ENCODE data around the gene TMIE.

Gene TMIE, protein sequence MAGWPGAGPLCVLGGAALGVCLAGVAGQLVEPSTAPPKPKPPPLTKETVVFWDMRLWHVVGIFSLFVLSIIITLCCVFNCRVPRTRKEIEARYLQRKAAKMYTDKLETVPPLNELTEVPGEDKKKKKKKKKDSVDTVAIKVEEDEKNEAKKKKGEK

DNA sequence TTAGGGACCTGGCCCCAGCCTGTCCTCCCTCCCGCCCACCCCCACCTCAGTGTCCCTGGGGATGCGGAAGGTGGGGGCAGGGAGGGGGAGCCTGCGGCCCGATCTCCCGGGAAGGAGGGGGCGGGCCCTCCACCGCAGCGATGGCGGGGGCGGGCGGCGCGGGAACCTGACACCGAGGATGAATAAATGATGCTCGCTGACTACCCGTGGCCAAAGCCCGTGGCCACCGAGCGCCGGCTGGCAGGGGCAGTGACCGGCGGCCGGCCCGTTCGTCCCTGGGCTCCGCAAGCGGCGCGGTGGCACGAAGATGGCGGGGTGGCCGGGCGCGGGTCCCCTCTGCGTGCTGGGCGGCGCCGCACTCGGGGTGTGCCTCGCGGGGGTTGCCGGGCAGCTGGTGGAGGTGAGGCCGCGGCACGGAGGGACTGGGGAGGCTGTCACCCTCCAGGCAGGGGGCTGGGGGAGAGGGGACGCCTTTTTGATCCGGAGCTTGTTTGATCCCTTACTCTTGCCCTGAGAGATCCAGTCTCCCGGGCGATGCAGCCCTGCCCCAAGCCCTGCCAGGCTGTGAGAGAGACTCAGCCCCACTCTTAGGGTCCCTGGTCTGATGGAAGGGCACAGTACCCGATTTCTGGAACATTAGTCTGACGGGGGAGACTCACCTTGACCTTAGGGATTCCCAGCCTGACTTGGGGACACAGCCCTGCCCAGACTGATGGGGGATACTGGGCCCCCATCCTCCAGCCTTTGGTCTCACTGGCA is at the start of gene TMIE:
Gene TMIE, plus strand, starts transcription at position 212 of the 759 bp plus-strand sequence. Its CDS starts 96 bp downstream, at position 308.
- DNase-seq (ENCODE audit: low read depth in 1 of 2, low spot score in 1 of 2): no peak

DNA sequence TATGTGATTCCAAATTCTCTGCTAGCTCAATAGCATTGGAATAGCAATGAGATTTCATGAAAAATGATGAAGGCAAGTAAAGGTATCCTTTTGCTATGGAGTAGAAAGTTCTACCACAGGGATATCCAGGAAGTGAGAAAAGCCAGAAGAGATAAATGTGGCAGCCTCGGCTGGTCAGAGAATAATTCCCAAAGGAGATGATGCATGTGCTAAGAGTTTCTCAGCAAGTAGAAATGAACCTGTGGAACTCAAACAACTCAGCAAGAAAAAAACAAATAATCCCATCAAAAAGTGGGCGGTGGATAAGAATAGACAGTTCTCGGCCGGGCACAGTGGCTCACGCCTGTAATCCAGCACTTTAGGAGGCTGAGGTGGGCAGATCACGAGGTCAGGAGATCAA is 45.9 kb upstream of the TMIE start:
- DNase-seq (ENCODE audit: low read depth in 1 of 2, low spot score in 1 of 2): no peak

DNA sequence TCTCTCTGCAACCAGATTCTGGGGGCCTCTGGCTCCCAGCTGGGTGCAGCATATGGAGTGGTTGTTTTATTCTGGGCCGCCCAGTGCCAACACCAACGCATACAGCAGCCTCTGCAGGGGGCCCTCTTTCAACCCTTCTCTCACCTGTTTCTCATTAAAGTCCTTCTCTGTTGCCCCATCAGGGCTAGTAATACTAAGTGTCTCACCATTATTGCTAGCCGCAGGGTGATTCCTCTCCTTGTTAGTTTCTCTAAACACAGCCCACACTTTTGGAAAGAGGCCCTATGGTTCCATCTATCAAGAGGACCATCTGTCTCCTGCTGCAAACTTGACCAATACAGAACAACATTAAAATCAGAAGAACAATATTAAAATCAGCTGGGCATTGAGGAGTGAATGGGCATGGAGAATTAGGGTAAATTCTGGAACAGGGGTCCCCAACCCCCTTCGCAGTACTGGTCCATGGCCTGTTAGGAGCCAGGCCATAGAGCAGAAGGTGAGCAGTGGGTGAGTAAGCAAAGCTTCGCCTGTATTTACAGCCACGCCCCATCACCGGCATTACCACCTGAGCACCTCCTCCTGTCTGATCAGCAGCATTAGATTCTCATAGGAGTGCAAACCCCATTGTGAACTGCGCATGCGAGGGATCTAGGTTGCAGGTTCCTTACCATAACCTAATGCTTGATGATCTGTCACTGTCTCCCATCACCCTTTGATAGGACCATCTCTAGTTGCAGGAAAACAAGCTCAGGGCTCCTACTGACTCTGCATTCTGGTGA is 44.2 kb upstream of the TMIE start:
- DNase-seq (ENCODE audit: low read depth in 1 of 2, low spot score in 1 of 2): no peak

DNA sequence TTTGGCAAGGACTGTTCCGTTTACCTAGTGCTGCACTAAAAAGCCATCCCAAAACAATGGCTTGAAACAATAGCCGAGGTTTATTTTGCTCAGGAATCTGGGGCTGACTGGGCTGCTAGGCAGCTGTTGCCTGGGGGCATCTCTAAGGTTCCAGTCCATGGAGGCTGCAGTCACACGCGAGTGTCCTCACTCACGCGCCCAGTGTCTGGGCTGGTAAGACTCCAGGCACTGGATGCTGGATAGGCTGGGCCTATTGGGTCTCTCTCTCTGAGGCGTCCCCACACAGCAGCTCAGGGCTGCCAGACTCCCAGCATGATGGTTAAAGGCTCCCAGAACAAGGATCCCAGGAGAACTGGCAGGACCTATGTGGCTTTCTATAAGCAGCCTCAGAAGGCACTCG is 41.9 kb upstream of the TMIE start:
- DNase-seq (ENCODE audit: low read depth in 1 of 2, low spot score in 1 of 2): no peak

DNA sequence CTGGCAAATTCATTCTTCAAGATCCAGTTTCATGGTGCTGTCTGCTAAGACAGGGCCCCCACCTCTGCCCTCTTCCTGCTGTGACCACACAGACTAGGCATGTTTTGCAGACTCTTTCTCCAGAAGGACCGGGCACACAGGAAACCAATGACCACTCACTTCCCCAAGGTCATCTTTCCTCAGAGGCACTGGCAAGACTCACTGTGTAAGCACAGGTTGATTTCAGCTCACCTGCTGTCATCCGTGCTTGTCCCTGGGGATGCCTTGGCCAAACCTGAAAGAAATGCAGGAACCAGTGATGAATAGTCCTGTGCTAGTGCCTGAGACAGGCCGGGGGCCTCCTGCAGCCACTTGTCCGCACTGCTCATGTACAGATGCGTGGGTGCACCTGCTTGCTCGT is 41.2 kb upstream of the TMIE start:
- DNase-seq (ENCODE audit: low read depth in 1 of 2, low spot score in 1 of 2): no peak

DNA sequence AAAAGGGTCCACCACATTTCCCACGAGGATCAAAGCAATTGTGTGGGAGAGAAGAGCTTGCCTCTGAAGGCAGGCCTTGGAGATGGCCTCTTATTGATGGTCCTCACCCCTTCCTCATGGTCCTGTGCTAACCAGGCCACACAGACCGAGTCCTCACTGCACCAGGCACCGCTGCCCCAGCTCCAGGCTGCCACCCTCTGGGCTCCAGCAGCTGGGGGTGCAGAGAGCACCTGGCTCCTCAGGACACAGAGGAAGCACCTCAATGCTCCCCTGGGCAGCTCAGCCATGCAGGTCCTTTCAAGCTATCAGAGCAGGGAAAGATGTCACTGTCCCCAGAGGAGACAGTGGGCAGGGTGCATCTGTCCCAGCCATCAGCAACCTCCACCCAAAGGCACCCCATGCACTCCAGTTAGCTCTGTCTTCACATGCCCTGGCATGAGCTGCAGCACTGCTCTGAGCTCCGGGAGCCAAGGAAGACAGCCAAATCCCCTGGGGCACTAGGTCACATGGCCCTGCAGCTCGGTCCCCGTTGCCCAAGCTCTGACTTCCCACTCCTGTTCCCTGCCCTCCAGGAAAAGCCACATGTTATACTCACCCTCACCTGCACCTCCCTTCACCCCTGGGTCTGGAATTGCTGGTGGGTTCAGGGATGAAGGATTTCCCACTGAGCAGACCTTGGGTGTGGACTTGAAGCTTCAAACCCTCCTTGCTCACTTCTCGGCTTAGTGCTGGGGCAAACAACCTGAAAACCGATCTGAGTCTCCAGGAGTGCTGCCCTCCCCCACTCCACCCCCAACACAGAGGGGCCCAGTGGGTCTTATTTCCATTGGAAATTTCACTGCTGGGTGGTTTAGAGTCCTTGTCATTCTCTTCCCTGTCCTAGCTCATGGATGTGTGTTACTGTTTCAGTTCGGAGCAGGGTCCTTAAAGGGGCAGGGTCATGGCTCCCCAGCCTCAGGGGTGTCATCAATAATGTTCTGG is 40.4 kb upstream of the TMIE start:
- no peak for DNase-seq (ENCODE audit: low read depth in 1 of 2, low spot score in 1 of 2)

DNA sequence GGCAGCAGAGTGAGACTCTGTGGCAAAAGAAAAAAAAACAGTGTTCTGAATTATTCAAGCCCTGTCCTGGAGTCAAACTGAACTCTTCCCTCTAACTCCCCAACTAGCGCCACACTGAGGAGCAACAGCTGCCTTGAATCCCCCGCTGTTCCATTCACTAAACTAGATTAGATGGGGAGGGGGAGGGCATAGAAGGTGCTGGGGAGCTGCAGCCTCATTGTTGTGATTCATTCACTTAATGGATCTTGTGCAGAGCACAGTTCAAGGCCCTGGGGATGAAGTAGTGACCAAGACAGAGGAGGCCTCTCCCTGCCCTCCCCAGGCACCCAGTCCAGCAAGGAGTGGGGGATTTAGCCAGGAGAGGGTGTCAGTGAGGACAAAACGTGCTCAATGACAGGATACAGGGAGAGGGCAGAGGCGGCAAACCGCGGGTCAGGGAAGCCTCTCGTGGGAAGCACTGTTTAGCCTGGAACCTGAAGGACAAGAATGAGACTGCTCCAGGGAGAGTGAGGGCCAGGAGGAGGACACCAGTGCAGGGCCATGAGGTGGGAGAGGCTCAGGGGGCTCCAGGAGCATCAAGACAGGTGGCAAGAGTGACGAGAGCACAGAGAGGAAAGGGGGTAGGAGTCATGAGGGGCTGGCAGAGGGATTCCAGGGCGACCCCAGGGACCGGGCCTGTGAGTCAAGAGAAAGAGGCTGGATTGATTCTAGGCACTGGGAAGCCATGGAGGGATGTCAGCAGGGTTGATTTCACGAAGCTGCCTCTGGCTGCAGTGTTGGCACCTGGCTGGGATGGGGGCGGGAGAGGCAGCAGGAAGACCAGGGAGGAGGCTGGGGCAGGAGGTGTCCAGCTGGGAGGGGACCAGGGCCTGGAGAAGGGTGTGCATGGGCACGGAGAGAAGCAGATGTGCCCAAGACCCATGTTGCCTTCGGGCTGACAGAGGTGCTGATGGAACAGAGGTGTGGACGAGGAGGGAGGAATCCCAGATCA is 39.1 kb upstream of the TMIE start:
- DNase-seq (ENCODE audit: low read depth in 1 of 2, low spot score in 1 of 2): no peak

DNA sequence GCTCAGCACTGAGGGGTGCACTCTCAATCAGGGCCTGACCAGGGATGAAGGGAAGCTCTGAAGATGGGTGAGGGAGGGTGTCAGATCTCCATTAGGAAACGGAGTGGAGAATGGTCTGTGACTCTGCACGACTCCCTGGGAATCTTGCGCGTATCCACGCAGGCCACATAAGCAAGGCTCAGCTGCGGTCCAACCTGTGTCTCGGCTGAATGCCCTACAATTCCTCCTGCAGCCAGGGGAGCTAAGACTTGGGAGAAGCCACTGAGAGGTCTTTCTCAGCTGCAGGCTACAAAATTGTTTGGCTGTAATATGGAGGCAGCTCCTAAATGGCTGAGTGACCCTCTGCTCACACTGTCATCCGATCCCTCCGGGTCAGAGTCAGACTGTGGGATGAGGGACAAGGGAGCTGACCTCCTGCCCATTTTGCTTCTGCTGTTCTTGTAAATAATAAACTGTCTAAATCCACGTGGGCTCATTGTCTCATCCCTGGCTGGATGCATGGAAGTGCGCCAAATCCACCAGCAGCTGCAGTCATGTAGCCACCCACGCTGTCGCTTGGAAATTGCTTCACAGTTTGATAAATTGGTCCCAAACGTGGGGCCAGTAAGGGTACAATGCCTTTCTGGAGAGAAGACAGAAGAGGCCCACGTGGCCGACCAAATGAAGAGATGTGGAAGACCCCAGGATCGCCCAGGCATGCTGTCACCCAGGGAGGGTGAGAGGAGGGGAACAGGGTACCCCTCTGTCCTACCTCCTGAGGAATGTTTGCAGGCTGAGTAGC is 38.2 kb upstream of the TMIE start:
- no peak for DNase-seq (ENCODE audit: low read depth in 1 of 2, low spot score in 1 of 2)

DNA sequence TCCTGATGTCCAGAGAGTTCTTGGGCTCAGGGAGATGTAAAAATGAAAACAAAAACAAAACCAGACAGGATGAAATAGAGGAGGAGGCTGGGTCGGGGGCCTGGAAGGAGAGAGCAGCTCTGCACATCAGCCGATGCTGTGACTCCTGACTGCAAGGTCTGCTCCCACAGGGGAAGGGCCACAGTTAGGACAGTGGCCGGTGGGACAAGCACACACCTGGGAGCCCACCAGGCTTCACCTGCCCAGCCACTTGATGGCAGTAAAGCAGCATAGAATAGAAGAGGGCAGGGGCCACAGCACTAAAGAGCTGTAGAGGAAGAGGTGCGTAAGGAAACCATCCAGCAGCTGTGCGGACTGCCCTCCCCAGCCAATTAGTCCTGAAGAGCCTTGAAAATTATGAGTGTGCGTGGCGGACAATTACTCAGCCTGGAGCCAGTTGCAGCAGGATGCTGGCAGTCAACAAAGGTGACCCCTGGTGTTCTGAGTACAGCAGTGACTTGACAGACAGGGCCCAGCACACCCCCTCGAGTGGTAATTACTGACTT is 37.5 kb upstream of the TMIE start:
- no peak for DNase-seq (ENCODE audit: low read depth in 1 of 2, low spot score in 1 of 2)

DNA sequence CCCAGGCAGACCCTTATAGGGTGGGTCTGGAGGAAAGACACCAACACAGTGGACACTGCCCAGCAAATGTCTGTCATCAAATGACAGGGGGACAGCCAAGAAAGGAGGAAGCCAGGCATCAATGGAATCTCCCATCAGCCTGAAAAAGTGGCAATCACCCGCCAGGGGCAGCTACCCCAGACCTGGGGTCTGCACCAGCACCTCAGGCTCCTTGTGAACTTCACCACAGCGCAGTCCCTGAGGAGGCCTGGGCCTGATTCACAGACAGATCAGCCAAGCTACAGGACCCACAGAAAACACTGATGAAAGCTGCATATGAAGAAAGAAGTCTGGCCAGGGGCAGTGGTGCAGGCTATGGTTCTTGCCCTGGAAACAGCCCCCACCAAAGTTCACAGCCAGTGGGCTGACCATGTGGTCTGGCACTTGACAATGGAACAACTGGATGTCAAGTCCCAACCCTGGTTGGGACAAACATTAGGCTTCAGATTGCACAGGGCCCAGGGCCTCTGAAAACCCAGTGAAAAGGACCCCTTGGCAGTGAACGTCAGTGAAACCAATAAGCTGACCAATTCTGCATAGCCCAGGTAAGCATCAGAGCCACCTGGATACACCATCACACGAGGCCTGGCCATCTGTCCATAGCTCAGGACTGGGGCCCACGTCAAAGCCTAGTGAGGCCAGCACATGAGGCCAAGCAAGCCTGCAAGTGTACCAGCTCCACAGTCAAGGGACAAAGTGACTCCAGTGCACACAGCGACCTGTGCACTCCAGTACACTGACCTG is 36.8 kb upstream of the TMIE start:
- no peak for DNase-seq (ENCODE audit: low read depth in 1 of 2, low spot score in 1 of 2)

DNA sequence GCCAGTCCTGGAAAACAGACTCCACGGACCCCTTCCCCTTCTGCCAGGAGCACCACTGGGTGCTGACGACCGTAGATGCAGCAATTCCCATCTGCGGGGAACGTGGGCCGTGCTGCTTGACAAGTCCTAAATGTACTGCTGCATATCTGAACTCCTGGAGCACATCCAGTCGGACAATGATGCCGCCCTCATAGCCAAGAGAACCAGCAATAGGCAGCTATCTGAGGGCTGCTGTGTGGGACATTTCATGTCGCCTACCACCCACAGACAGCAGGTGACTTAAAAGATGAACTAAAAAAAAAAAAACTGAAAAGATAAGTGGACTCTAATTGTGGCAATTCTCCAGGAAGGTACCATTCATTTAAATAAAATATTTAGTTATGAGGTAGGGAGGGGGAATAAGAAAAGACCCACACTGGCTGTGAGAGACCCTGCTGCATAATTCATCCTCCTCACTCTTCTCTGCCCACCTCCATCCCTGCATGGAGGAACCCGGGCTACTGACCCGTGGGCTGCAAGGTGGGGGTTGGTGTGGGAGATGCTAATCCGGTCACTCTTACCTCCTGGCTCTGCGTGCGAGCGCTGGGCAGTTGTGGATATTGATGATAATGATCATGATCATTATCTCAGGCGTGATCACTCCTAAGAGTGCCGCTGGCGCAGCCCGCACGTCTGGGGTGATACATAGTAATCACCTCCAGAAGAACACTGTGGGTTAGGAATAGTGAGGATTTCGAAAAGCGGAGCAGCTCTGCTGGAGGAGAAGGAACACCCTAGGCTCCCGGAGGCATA is 36.0 kb upstream of the TMIE start:
- DNase-seq (ENCODE audit: low read depth in 1 of 2, low spot score in 1 of 2): no peak

DNA sequence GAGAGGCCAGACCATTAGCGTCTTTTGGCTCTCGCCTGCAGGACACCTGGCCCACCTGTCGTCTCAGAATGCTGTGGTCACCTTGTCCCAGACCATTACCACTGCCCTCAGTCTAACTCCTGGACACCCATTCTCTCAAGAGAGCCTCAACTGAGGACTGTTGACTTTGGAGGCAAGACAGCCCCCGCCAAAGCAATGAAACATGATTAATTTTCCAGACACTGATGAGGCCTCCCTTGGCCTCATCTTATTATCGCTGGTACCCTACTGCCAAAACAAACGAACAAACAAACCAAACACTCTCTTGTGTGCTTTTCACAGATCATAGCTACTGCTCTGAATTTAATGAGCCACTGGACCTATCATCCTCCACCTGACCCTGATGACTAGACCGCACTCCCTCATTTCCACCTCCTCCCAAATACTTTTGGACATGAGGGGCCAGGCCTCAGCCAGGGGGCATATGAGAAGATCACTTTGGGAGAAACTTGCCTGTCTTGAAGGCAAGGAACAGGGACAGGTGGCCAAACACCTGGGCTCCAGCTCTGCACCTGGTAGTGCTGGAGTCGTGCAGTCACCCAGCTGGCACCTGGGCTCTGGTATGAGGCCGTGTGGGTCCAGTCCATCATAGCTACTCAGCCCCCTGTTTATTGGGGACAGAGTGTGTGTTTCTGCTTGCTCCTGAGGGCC is 35.3 kb upstream of the TMIE start:
- DNase-seq (ENCODE audit: low read depth in 1 of 2, low spot score in 1 of 2): no peak

DNA sequence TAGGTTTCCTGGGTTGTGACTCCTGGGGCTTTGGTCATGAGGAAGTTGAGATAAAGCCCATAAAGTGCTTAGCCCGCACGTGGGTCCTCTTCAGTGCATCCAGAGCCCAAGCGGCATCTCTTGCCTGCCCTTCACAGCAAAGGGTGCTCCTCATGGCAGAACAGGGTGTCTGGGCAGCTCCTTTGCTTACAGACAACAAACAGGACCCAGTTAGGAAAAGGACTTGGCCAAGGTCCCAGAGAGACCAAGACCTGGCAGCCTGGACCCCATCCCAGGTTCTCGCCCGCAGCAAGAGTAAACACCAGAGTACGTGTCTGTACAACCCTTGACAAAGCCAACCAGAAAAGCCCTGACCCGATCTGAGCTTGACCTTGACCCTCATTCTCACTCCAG is 34.7 kb upstream of the TMIE start:
- no peak for DNase-seq (ENCODE audit: low read depth in 1 of 2, low spot score in 1 of 2)

DNA sequence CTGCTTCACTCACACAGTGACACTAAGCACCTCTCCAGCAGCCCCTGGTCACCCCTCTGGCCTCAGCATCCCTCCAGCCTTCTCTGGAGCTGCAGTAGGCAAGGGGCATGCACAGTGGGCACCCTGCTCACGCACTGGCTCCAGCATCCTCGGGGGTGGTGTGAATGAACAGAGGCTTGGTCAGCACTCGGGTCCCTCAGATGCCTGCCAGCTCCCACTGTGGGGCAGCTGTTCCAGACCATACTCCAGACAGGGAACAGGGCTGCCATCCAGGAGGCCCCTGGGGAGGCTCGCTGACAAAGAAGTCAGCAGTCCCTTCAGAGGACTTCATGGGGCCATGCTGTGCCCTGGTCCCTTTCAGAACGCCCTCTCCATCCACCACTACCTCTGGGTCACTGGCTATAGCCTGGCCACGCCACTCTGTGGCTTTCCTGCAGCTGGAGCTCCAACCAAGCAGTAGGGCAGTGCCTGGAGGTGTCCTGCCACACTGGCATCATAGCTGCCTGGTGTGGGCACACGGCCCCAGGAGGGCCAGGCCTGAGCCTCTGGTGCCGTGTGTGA is 34.1 kb upstream of the TMIE start:
- no peak for DNase-seq (ENCODE audit: low read depth in 1 of 2, low spot score in 1 of 2)

DNA sequence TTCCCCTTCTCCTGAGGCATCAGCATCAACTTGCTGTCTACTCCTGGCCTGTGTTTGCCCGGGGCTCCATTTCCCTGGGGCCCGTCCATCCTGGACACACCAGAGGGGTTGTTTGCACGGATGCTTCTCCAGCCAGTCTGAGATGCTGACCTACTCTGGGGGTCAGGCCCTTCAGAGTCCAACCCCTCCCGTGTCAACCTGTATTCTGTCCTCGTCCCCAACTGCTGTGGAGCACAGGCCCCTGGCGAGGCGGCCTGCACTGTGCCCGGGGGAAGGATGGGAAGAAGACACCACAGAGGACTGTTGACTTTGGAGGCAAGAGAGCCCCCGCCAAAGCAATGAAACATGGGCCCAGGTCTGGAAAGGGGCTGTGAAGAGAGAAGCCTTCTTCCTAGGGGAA is 33.5 kb upstream of the TMIE start:
- DNase-seq (ENCODE audit: low read depth in 1 of 2, low spot score in 1 of 2): no peak

DNA sequence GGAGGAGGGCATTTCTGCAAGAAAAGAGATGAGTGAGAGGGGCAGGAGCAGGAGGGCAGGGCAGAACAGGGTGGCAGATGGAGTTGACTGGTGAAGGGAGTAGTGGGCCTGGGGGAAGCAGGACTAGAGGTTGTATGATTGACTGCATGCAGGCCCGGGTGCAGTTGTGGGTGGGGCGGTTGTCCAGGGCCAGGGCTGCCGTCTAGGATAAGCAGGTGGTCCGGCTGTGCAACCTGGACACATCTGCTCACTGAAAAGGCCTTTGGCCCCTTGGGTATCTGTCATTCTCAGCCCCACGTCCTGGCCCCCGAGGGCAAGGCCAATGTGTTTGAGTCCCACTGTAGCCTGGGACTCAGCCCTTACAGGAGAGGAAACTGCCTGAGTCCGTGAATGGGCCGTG is 33.1 kb upstream of the TMIE start:
- DNase-seq (ENCODE audit: low read depth in 1 of 2, low spot score in 1 of 2): no peak

All from activated CD4-positive, alpha-beta T cell treated with anti-CD3 and anti-CD28 coated beads, Interleukin-2, amount 50 U/mL, for 24 hours (primary cell).